Neural cell (in vitro differentiated cells): ENCODE measurements around the gene TRPM1. TPM values are rescaled to one million over a fixed set of nuclear protein-coding genes. Genes with fewer than 3 reads are reported as not detected.

Experiments used
- H2AFZ ChIP-seq: fragments of 200-600, 300-800 bp; sonication (generic), shearing (Covaris generic); 2 replicates; pipeline ENCODE4 v1.6.0; 2014; ENCODE audit warnings: low read depth, mild to moderate bottlenecking, antibody characterized with exemption, low read length, moderate library complexity
- H3F3A ChIP-seq: fragments of 200-600 bp; shearing (Covaris generic); 2 replicates; pipeline ENCODE4 v1.6.1; 2016; ENCODE audit warnings: mild to moderate bottlenecking, moderate library complexity, mixed read lengths, antibody characterized with exemption, low read length; ENCODE audit not compliant: insufficient read depth, poor library complexity, severe bottlenecking
- H3K27ac ChIP-seq: fragments of 200-600, 300-800 bp; sonication (generic), shearing (Covaris generic); 2 replicates; pipeline ENCODE4 v1.5.1; 2014; ENCODE audit warnings: mild to moderate bottlenecking, low read length, moderate library complexity
- H3K27me3 ChIP-seq: fragments of 300-800, 200-600 bp; sonication (generic), shearing (Covaris generic); 2 replicates; pipeline ENCODE4 v1.6.0; 2014; ENCODE audit warnings: mild to moderate bottlenecking, low read depth, low read length, moderate library complexity; ENCODE audit not compliant: insufficient read depth
- H3K36me3 ChIP-seq: fragments of 300-800, 200-600 bp; sonication (generic), shearing (Covaris generic); 2 replicates; pipeline ENCODE4 v1.5.1; 2014; ENCODE audit warnings: mild to moderate bottlenecking, antibody characterized with exemption, low read length, moderate library complexity; ENCODE audit not compliant: insufficient read depth
- H3K4me2 ChIP-seq: fragments of 300-800, 200-600 bp; sonication (generic), shearing (Covaris generic); 2 replicates; pipeline ENCODE4 v1.6.0; 2014; ENCODE audit warnings: mild to moderate bottlenecking, low read length
- H3K4me3 ChIP-seq: fragments of 300-800, 200-600 bp; sonication (generic), shearing (Covaris generic); 2 replicates; pipeline ENCODE4 v1.5.1; 2014; ENCODE audit warnings: mild to moderate bottlenecking, low read length, moderate library complexity
- H3K79me2 ChIP-seq: fragments of 200-600 bp; shearing (Covaris generic); replicated peaks from 2 replicates; pipeline ENCODE4 v1.6.0; 2014; ENCODE audit warnings: mild to moderate bottlenecking, low read length, moderate library complexity; ENCODE audit not compliant: insufficient read depth
- H3K9ac ChIP-seq: fragments of 300-800, 200-600 bp; sonication (generic), shearing (Covaris generic); 2 replicates; pipeline ENCODE4 v1.6.1; 2016; ENCODE audit warnings: mild to moderate bottlenecking, low read length, mixed read lengths
- H3K9me2 ChIP-seq: fragments of 200-600 bp; shearing (Covaris generic); 2 replicates; pipeline ENCODE4 v1.6.1; 2016; ENCODE audit warnings: mild to moderate bottlenecking, low read length, mixed read lengths; ENCODE audit not compliant: insufficient read depth
- H3K9me3 ChIP-seq: fragments of 200-600, 300-800 bp; sonication (generic), shearing (Covaris generic); 2 replicates; pipeline ENCODE4 v1.6.1; 2016; ENCODE audit warnings: mild to moderate bottlenecking, mixed run types, low read length, moderate library complexity, mixed read lengths
- H4K20me1 ChIP-seq: fragments of 200-600 bp; shearing (Covaris generic); 2 replicates; pipeline ENCODE4 v1.6.1; 2016; ENCODE audit warnings: mild to moderate bottlenecking, mixed run types; ENCODE audit not compliant: insufficient read depth
- EP300 ChIP-seq: fragments of 450-650 bp; conservative IDR thresholded peaks from 2 replicates; pipeline ENCODE4 v1.6.1; 2014; ENCODE audit warnings: antibody characterized with exemption, mild to moderate bottlenecking, moderate library complexity; ENCODE audit not compliant: poor library complexity, severe bottlenecking
- EZH2 ChIP-seq: fragments of 200-600, 300-800 bp; shearing (Covaris generic), sonication (generic); IDR thresholded peaks from 2 replicates; pipeline ENCODE4 v1.6.1; 2014; ENCODE audit warnings: antibody characterized with exemption, low read length, borderline replicate concordance, mild to moderate bottlenecking; ENCODE audit not compliant: insufficient read depth, poor library complexity, severe bottlenecking
- MXI1 ChIP-seq: fragments of 450-650 bp; conservative IDR thresholded peaks from 2 replicates; pipeline ENCODE4 v1.6.1; 2014; ENCODE audit warnings: antibody characterized with exemption, mild to moderate bottlenecking; ENCODE audit not compliant: poor library complexity, severe bottlenecking
- POLR2AphosphoS5 ChIP-seq: IDR thresholded peaks from 2 replicates; pipeline ENCODE4 v1.6.1; 2012
- RAD21 ChIP-seq: fragments of 450-650 bp; conservative IDR thresholded peaks from 2 replicates; pipeline ENCODE4 v1.6.1; 2014; ENCODE audit warnings: antibody characterized with exemption, mild to moderate bottlenecking, moderate library complexity
- SMC3 ChIP-seq: fragments of 450-650 bp; conservative IDR thresholded peaks from 2 replicates; pipeline ENCODE4 v1.6.1; 2014; ENCODE audit warnings: antibody characterized with exemption, mild to moderate bottlenecking, moderate library complexity; ENCODE audit not compliant: poor library complexity
- TAF1 ChIP-seq: IDR thresholded peaks from 2 replicates; pipeline ENCODE4 v1.6.1; 2012; ENCODE audit warnings: low read depth
- polyA plus RNA-seq: library from polyadenylated mRNA; depleted of rRNA; stranded (reverse); fragments of >200 nt; gene quantifications from 2 replicates; pipeline ENCODE4 v1.2.3, GENCODE V29; 2014
- TF ChIP-seq, protein P1 (sequence below): IDR thresholded peaks from 2 replicates; pipeline ENCODE4 v1.6.1; 2012; ENCODE audit warnings: borderline replicate concordance
- TF ChIP-seq, protein P2 (sequence below): fragments of 450-650 bp; IDR thresholded peaks from 2 replicates; pipeline ENCODE4 v1.5.1; 2014; ENCODE audit warnings: antibody characterized with exemption, mild to moderate bottlenecking, moderate library complexity; ENCODE audit not compliant: poor library complexity, severe bottlenecking

Gene TRPM1
- polyA plus RNA-seq, 1 donor from 2014 or later: not detected

- no peak within 1 kb of the TSS for H3K27ac ChIP-seq
Observed at GRCh38 chr15:30991255-30992235, 110.0 kb downstream of the TRPM1 start, which contains the start of gene MTMR10. Gene MTMR10, minus strand, starts transcription at chr15:30991628. Its CDS starts 122 bp downstream, at chr15:30991506.

DNA sequence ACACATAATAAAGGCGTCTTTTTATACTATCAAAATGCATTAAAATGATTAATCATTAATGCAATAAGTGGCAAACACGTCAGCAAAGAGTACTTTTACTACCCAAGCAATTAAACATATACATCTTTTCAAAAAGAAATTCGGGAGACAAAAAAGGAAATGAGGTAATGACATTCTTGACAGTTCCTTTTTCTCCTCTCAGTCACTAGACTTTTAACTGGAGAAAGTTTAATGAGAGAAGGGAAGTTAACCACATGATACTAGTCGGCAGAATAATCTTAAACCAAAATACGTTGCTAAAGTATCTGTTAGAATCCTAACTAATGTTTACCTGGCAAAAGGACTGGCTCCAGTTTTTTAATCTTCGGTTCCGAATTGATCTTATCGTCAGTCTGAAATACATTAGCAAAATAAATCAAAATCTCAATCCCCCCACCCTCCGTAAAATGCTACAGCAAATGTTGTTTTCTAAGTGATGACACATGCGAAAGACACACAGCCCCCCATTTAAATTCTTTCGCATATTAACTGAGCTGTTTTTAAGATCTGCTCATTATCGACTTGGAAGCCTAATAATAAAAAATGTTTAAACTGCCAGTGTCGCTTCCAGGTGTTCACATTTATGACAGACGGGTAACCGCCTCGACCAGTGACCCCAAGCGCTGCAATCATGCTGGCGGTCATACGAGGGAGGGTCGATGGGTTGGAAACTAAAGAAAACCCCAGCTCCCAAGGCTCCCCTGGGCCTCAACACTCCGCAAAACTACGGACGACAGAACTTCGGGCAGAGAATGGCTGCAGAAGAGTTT lies 110.9 kb downstream of the TRPM1 start:
- Histone ChIP-seq H3K9me3 (no peaks in the 10 kb centered on the region), H3K79me2 (peaks cover 14% of the 10 kb centered on the region), H3K27ac (no peak overlapping the region), H3F3A (no peaks in the 10 kb centered on the region), H3K9me2 (no peaks in the 10 kb centered on the region), H3K9ac (peak overlapping the region; percentile 56), H4K20me1 (no peaks in the 10 kb centered on the region), H3K4me3 (peak overlapping the region; percentile 84), H3K4me2 (peak overlapping the region; percentile 51), H3K27me3 (peaks cover 9% of the 10 kb centered on the region), H2AFZ (no peak overlapping the region), H3K36me3 (no peaks in the 10 kb centered on the region)
- no peak for TF ChIP-seq POLR2AphosphoS5
- TF ChIP-seq, protein P1, sequence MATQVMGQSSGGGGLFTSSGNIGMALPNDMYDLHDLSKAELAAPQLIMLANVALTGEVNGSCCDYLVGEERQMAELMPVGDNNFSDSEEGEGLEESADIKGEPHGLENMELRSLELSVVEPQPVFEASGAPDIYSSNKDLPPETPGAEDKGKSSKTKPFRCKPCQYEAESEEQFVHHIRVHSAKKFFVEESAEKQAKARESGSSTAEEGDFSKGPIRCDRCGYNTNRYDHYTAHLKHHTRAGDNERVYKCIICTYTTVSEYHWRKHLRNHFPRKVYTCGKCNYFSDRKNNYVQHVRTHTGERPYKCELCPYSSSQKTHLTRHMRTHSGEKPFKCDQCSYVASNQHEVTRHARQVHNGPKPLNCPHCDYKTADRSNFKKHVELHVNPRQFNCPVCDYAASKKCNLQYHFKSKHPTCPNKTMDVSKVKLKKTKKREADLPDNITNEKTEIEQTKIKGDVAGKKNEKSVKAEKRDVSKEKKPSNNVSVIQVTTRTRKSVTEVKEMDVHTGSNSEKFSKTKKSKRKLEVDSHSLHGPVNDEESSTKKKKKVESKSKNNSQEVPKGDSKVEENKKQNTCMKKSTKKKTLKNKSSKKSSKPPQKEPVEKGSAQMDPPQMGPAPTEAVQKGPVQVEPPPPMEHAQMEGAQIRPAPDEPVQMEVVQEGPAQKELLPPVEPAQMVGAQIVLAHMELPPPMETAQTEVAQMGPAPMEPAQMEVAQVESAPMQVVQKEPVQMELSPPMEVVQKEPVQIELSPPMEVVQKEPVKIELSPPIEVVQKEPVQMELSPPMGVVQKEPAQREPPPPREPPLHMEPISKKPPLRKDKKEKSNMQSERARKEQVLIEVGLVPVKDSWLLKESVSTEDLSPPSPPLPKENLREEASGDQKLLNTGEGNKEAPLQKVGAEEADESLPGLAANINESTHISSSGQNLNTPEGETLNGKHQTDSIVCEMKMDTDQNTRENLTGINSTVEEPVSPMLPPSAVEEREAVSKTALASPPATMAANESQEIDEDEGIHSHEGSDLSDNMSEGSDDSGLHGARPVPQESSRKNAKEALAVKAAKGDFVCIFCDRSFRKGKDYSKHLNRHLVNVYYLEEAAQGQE: no peak
- no peak for TF ChIP-seq EZH2
- TF ChIP-seq, protein P2, sequence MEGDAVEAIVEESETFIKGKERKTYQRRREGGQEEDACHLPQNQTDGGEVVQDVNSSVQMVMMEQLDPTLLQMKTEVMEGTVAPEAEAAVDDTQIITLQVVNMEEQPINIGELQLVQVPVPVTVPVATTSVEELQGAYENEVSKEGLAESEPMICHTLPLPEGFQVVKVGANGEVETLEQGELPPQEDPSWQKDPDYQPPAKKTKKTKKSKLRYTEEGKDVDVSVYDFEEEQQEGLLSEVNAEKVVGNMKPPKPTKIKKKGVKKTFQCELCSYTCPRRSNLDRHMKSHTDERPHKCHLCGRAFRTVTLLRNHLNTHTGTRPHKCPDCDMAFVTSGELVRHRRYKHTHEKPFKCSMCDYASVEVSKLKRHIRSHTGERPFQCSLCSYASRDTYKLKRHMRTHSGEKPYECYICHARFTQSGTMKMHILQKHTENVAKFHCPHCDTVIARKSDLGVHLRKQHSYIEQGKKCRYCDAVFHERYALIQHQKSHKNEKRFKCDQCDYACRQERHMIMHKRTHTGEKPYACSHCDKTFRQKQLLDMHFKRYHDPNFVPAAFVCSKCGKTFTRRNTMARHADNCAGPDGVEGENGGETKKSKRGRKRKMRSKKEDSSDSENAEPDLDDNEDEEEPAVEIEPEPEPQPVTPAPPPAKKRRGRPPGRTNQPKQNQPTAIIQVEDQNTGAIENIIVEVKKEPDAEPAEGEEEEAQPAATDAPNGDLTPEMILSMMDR: no peak
- TF ChIP-seq MXI1: no peak
- no peak for TF ChIP-seq EP300
- no peak for TF ChIP-seq SMC3
- TF ChIP-seq TAF1: no peak

More at GRCh38 chr15:30991255-30992235, 110.0 kb downstream of the TRPM1 start, which contains the start of gene MTMR10:
- Histone ChIP-seq H3K79me2 (peaks cover 14% of the 10 kb centered on the region), H3K4me2 (peak within 1 kb of the TSS; percentile 51), H2AFZ (peak within 1 kb of the TSS; percentile 4), H3K36me3 (no peaks in the 10 kb centered on the region), H3K27me3 (peaks cover 9% of the 10 kb centered on the region), H3K9me3 (no peaks in the 10 kb centered on the region), H3K4me3 (peak within 1 kb of the TSS; percentile 84), H3K9me2 (no peaks in the 10 kb centered on the region), H3K9ac (peak within 1 kb of the TSS; percentile 56), H3F3A (no peaks in the 10 kb centered on the region), H4K20me1 (no peaks in the 10 kb centered on the region)
- TF ChIP-seq RAD21: no peak
- TF ChIP-seq EZH2: no peak
- TF ChIP-seq POLR2AphosphoS5: no peak
- peak; percentile 19 for TF ChIP-seq MXI1
- peak; percentile 42 for TF ChIP-seq SMC3
